Smooth muscle cell (in vitro differentiated cells): ENCODE data around the gene ZNF385D. TPM values are rescaled to one million over a fixed set of nuclear protein-coding genes. Genes with fewer than 3 reads are reported as not detected.

ENCODE experiments used
- DNase-seq: peaks from one replicate; lab custom pipeline; 2025; ENCODE audit not compliant: unreplicated experiment; lab: John Stamatoyannopoulos, UW
- H2AFZ ChIP-seq: fragments of 200-600 bp; sonication (generic); 2 replicates; pipeline ENCODE4 v1.6.0; 2016; ENCODE audit warnings: antibody characterized with exemption, low read depth, mild to moderate bottlenecking
- H3F3A ChIP-seq: fragments of 200-600 bp; sonication (generic); 2 replicates; pipeline ENCODE4 v1.6.0; 2017; ENCODE audit warnings: antibody characterized with exemption, low read depth
- H3K27ac ChIP-seq: fragments of 200-600 bp; sonication (generic); 2 replicates; pipeline ENCODE4 v1.5.1; 2016; ENCODE audit warnings: low read depth, mild to moderate bottlenecking
- H3K27me3 ChIP-seq: fragments of 200-600 bp; sonication (generic); 2 replicates; pipeline ENCODE4 v1.6.1; 2016; ENCODE audit warnings: low read depth, mild to moderate bottlenecking
- H3K36me3 ChIP-seq: fragments of 200-600 bp; sonication (generic); 2 replicates; pipeline ENCODE4 v1.5.1; 2016; ENCODE audit warnings: low read depth
- H3K4me1 ChIP-seq: fragments of 200-600 bp; sonication (generic); 2 replicates; pipeline ENCODE4 v1.5.1; 2016; ENCODE audit warnings: low read depth
- H3K4me2 ChIP-seq: fragments of 200-600 bp; sonication (generic); 2 replicates; pipeline ENCODE4 v1.6.0; 2016; ENCODE audit warnings: mild to moderate bottlenecking
- H3K4me3 ChIP-seq: fragments of 200-600 bp; sonication (generic); 2 replicates; pipeline ENCODE4 v1.5.1; 2016; ENCODE audit warnings: mild to moderate bottlenecking
- H3K79me2 ChIP-seq: fragments of 200-600 bp; sonication (generic); 2 replicates; pipeline ENCODE4 v1.6.0; 2016; ENCODE audit warnings: low read depth, mild to moderate bottlenecking
- H3K9ac ChIP-seq: fragments of 200-600 bp; sonication (generic); 2 replicates; pipeline ENCODE4 v1.6.0; 2016; ENCODE audit warnings: low read depth
- H3K9me3 ChIP-seq: fragments of 200-600 bp; sonication (generic); replicated peaks from 2 replicates; pipeline ENCODE4 v1.5.1; 2016; ENCODE audit warnings: low read depth
- H4K20me1 ChIP-seq: fragments of 200-600 bp; sonication (generic); 2 replicates; pipeline ENCODE4 v1.6.0; 2016; ENCODE audit warnings: low read depth
- CTCF ChIP-seq: fragments of 200-600 bp; sonication (generic); IDR thresholded peaks from 2 replicates; pipeline ENCODE4 v1.5.1; 2017; ENCODE audit warnings: borderline replicate concordance, mild to moderate bottlenecking, antibody characterized with exemption; ENCODE audit not compliant: insufficient read depth, poor library complexity, severe bottlenecking
- WGBS: methylation state at CpG from one replicate; pipeline ENCODE4 v1.1.7; 2016; ENCODE audit warnings: low lambda C conversion rate; 5-methylcytosine and 5-hydroxymethylcytosine counted together
- polyA plus RNA-seq: library from polyadenylated mRNA; unstranded; fragments of >200 nt; fragmentation: Nextera tagmentation; extraction: Ambion mirVana; gene quantifications from 2 replicates; pipeline ENCODE4 v1.2.1, GENCODE V29; 2016
- total RNA-seq: library from RNA; depleted of rRNA; stranded (reverse); fragments of >200 nt; gene quantifications from 2 replicates; pipeline ENCODE4 v1.2.3, GENCODE V29; 2014

Gene ZNF385D
- total and polyA plus RNA-seq, 2 experiments from 2014 or later, result 0.13 to 2.4 TPM

GRCh38 chr3:21446945-21447475 lies 304.0 kb downstream of the ZNF385D start:
- no peaks in the 10 kb centered on the region for H3K9me3 ChIP-seq
- H3K27me3 ChIP-seq, result no peaks in the 10 kb centered on the region
- no peaks in the 10 kb centered on the region for H3K79me2 ChIP-seq
- H4K20me1 ChIP-seq, result no peaks in the 10 kb centered on the region
- H3K4me2 ChIP-seq, result no peak overlapping the region
- H2AFZ ChIP-seq, result no peak overlapping the region
- H3K4me3 ChIP-seq, result no peak overlapping the region
- no peak for TF ChIP-seq CTCF
- H3K36me3 ChIP-seq, result no peaks in the 10 kb centered on the region
- 88% methylated on average over 2 of the region's 2 CpGs for WGBS
- H3F3A ChIP-seq, result no peaks in the 10 kb centered on the region
- H3K27ac ChIP-seq, result no peak overlapping the region
- no peak for DNase-seq
- H3K4me1 ChIP-seq, result no peaks in the 10 kb centered on the region
- no peak overlapping the region for H3K9ac ChIP-seq

GRCh38 chr3:21446027-21446426 lies 305.0 kb downstream of the ZNF385D start:
- no peaks in the 10 kb centered on the region for H3K9me3 ChIP-seq
- H2AFZ ChIP-seq, result no peak overlapping the region
- no peaks in the 10 kb centered on the region for H3K36me3 ChIP-seq
- H3K4me3 ChIP-seq, result no peak overlapping the region
- H3K4me2 ChIP-seq, result no peak overlapping the region
- H4K20me1 ChIP-seq, result no peaks in the 10 kb centered on the region
- no peak for DNase-seq
- H3K4me1 ChIP-seq, result no peaks in the 10 kb centered on the region
- H3K9ac ChIP-seq, result no peak overlapping the region
- WGBS, result 73% methylated on average over 3 of the region's 3 CpGs
- H3K27me3 ChIP-seq, result no peaks in the 10 kb centered on the region
- H3F3A ChIP-seq, result no peaks in the 10 kb centered on the region
- TF ChIP-seq CTCF, result no peak
- H3K27ac ChIP-seq, result no peak overlapping the region
- no peaks in the 10 kb centered on the region for H3K79me2 ChIP-seq

GRCh38 chr3:21441821-21442220 lies 309.2 kb downstream of the ZNF385D start:
- no peak for TF ChIP-seq CTCF
- Histone ChIP-seq H3K79me2 (no peaks in the 10 kb centered on the region), H3K4me3 (no peak overlapping the region), H3K27ac (no peak overlapping the region), H3K36me3 (no peaks in the 10 kb centered on the region), H3K4me2 (no peak overlapping the region), H4K20me1 (no peaks in the 10 kb centered on the region), H3K27me3 (no peaks in the 10 kb centered on the region), H3K9ac (no peak overlapping the region), H3K4me1 (no peaks in the 10 kb centered on the region), H2AFZ (no peak overlapping the region), H3K9me3 (no peaks in the 10 kb centered on the region), H3F3A (no peaks in the 10 kb centered on the region)
- DNase-seq, result no peak
- 78% methylated on average over 3 of the region's 3 CpGs for WGBS

- no peak for DNase-seq
- Histone ChIP-seq H3K4me1 (no peaks in the 10 kb centered on the region), H3K79me2 (no peaks in the 10 kb centered on the region), H3K9me3 (no peaks in the 10 kb centered on the region), H3K4me3 (no peak overlapping the region), H3K27ac (no peak overlapping the region), H4K20me1 (no peaks in the 10 kb centered on the region), H3K4me2 (no peak overlapping the region), H3K9ac (no peak overlapping the region), H2AFZ (no peak overlapping the region), H3K36me3 (no peaks in the 10 kb centered on the region), H3K27me3 (no peaks in the 10 kb centered on the region), H3F3A (no peaks in the 10 kb centered on the region)
- 83% methylated on average over 11 of the region's 11 CpGs for WGBS
- TF ChIP-seq CTCF, result no peak
These were observed 314.2 kb downstream of the ZNF385D start for GRCh38 chr3:21436835-21437234.
